ENCODE results near the gene INO80B. TPM values are rescaled to one million over a fixed set of nuclear protein-coding genes. Genes with fewer than 3 reads are reported as not detected.

INO80B gene
- total and polyA plus RNA-seq, 9 of the 15 experiments (the other 6 are each of a cell fraction or from before 2014, with no cell fraction given) = 0.41 to 22.6 (median 9.0) TPM

DNA sequence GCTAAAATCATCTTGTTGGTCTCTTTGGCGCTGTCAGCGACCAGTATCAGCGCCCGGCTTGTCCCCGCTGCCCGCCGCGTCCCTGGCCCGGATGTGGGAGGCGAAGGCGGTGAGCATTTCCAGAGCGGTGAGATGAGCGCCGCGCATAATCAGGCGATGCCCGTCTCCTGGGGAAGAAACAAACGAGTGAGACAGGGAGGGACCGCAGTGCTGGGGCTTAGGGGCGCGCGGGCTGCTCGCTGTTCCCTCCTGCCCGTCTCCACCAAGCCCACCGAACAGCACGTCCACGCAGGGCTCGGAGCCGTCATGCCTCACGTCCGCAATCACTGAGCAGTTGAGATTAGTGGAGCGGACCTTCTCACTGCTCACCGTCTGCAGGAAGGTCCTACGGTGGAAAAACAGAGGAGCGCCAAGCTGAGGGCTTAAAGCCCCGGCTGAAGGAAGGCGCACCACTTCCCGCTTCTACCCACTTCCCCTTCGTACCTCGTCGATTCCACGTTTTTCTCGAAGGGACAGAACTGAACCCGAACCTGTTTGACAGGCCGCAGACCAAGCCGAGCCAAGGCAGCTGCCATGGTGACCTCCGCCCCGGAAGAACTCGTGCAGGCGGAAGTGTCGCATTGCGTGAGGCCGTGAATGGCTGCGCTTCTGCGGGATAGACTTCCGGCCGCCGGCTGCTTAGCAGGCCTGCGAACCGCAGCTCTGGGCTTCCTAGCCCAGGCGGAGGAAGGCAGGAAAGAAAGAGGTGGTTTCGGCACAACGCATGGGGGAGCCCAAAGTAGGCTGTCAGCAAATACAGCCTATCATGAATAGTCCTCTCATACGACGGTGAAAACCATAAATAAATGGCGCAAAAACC lies 17.4 kb downstream of the INO80B start, which contains the start of gene MRPL53 (continued):
- TF ChIP-seq ATF1 (CRISPR knock-in tag; IDR thresholded peaks at IDR 0.05) = no peak
- TF ChIP-seq ATF1 (tag; IDR thresholded peaks at IDR 0.05) = peak; percentile 90
- TF ChIP-seq STAT5A (IDR thresholded peaks at IDR 0.05; ENCODE audit: borderline replicate concordance, low read length) = no peak
- TF ChIP-seq, protein P1, sequence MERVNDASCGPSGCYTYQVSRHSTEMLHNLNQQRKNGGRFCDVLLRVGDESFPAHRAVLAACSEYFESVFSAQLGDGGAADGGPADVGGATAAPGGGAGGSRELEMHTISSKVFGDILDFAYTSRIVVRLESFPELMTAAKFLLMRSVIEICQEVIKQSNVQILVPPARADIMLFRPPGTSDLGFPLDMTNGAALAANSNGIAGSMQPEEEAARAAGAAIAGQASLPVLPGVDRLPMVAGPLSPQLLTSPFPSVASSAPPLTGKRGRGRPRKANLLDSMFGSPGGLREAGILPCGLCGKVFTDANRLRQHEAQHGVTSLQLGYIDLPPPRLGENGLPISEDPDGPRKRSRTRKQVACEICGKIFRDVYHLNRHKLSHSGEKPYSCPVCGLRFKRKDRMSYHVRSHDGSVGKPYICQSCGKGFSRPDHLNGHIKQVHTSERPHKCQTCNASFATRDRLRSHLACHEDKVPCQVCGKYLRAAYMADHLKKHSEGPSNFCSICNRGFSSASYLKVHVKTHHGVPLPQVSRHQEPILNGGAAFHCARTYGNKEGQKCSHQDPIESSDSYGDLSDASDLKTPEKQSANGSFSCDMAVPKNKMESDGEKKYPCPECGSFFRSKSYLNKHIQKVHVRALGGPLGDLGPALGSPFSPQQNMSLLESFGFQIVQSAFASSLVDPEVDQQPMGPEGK (CRISPR knock-in tag; IDR thresholded peaks at IDR 0.05; ENCODE audit: borderline replicate concordance) = no peak
- TF ChIP-seq ESRRA (IDR thresholded peaks at IDR 0.05; ENCODE audit: borderline replicate concordance, low read depth) = peak; percentile 66
- peak; percentile 78 for TF ChIP-seq SAP30 (IDR thresholded peaks at IDR 0.05; ENCODE audit: borderline replicate concordance, insufficient read depth, low read depth, low read length, poor library complexity, severe bottlenecking)
- TF ChIP-seq KLF10 (CRISPR knock-in tag; IDR thresholded peaks at IDR 0.05) = no peak
- peak; percentile 78; the same call in 1 of the 2 replicates for TF ChIP-seq HEY1 (CRISPR knock-in tag; IDR thresholded peaks at IDR 0.05; ENCODE audit: borderline replicate concordance)
- TF ChIP-seq, protein P2, sequence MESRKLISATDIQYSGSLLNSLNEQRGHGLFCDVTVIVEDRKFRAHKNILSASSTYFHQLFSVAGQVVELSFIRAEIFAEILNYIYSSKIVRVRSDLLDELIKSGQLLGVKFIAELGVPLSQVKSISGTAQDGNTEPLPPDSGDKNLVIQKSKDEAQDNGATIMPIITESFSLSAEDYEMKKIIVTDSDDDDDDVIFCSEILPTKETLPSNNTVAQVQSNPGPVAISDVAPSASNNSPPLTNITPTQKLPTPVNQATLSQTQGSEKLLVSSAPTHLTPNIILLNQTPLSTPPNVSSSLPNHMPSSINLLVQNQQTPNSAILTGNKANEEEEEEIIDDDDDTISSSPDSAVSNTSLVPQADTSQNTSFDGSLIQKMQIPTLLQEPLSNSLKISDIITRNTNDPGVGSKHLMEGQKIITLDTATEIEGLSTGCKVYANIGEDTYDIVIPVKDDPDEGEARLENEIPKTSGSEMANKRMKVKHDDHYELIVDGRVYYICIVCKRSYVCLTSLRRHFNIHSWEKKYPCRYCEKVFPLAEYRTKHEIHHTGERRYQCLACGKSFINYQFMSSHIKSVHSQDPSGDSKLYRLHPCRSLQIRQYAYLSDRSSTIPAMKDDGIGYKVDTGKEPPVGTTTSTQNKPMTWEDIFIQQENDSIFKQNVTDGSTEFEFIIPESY (CRISPR knock-in tag; IDR thresholded peaks at IDR 0.05) = 0 out of 2 replicates have a peak, but pooled peaks have one; percentile 37
- no peak for TF ChIP-seq ZBTB8A (IDR thresholded peaks at IDR 0.05; ENCODE audit: partially characterized antibody)
- no peak for TF ChIP-seq HIVEP1 (CRISPR knock-in tag; IDR thresholded peaks at IDR 0.05)
- TF ChIP-seq, protein P3, sequence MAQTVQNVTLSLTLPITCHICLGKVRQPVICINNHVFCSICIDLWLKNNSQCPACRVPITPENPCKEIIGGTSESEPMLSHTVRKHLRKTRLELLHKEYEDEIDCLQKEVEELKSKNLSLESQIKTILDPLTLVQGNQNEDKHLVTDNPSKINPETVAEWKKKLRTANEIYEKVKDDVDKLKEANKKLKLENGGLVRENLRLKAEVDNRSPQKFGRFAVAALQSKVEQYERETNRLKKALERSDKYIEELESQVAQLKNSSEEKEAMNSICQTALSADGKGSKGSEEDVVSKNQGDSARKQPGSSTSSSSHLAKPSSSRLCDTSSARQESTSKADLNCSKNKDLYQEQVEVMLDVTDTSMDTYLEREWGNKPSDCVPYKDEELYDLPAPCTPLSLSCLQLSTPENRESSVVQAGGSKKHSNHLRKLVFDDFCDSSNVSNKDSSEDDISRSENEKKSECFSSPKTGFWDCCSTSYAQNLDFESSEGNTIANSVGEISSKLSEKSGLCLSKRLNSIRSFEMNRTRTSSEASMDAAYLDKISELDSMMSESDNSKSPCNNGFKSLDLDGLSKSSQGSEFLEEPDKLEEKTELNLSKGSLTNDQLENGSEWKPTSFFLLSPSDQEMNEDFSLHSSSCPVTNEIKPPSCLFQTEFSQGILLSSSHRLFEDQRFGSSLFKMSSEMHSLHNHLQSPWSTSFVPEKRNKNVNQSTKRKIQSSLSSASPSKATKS (CRISPR knock-in tag; IDR thresholded peaks at IDR 0.05) = peak; percentile 80; the same call in 1 of the 2 replicates
- TF ChIP-seq ZNF384 (IDR thresholded peaks at IDR 0.05; ENCODE audit: low read depth, low read length) = 0 out of 2 replicates have a peak, but pooled peaks have one; percentile 4
- peak; percentile 85 for TF ChIP-seq CBX1 (IDR thresholded peaks at IDR 0.05; ENCODE audit: low read depth)
- TF ChIP-seq, protein P4, sequence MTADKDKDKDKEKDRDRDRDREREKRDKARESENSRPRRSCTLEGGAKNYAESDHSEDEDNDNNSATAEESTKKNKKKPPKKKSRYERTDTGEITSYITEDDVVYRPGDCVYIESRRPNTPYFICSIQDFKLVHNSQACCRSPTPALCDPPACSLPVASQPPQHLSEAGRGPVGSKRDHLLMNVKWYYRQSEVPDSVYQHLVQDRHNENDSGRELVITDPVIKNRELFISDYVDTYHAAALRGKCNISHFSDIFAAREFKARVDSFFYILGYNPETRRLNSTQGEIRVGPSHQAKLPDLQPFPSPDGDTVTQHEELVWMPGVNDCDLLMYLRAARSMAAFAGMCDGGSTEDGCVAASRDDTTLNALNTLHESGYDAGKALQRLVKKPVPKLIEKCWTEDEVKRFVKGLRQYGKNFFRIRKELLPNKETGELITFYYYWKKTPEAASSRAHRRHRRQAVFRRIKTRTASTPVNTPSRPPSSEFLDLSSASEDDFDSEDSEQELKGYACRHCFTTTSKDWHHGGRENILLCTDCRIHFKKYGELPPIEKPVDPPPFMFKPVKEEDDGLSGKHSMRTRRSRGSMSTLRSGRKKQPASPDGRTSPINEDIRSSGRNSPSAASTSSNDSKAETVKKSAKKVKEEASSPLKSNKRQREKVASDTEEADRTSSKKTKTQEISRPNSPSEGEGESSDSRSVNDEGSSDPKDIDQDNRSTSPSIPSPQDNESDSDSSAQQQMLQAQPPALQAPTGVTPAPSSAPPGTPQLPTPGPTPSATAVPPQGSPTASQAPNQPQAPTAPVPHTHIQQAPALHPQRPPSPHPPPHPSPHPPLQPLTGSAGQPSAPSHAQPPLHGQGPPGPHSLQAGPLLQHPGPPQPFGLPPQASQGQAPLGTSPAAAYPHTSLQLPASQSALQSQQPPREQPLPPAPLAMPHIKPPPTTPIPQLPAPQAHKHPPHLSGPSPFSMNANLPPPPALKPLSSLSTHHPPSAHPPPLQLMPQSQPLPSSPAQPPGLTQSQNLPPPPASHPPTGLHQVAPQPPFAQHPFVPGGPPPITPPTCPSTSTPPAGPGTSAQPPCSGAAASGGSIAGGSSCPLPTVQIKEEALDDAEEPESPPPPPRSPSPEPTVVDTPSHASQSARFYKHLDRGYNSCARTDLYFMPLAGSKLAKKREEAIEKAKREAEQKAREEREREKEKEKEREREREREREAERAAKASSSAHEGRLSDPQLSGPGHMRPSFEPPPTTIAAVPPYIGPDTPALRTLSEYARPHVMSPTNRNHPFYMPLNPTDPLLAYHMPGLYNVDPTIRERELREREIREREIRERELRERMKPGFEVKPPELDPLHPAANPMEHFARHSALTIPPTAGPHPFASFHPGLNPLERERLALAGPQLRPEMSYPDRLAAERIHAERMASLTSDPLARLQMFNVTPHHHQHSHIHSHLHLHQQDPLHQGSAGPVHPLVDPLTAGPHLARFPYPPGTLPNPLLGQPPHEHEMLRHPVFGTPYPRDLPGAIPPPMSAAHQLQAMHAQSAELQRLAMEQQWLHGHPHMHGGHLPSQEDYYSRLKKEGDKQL (CRISPR knock-in tag; IDR thresholded peaks at IDR 0.05; ENCODE audit: borderline replicate concordance) = no peak

All from K562 (cell line).